HFFc6 (cell line): ENCODE results near the gene HAUS5. TPM values are rescaled to one million over a fixed set of nuclear protein-coding genes. Genes with fewer than 3 reads are reported as not detected.

ENCODE experiments used
- DNase-seq: peaks from one replicate; pipeline ENCODE4 v3.0.0-alpha.2; 2018
- H3K27ac Mint-ChIP-seq: 2 replicates; pipeline ENCODE4 v1.8.0; 2020; ENCODE audit warnings: mild to moderate bottlenecking, mixed read lengths
- H3K27me3 Mint-ChIP-seq: 2 replicates; pipeline ENCODE4 v1.8.0; 2021; ENCODE audit warnings: mild to moderate bottlenecking, moderate library complexity, mixed read lengths; ENCODE audit not compliant: insufficient read depth
- H3K36me3 Mint-ChIP-seq: 2 replicates; pipeline ENCODE4 v1.8.0; 2021; ENCODE audit warnings: low read depth, mixed read lengths
- H3K4me1 Mint-ChIP-seq: 2 replicates; pipeline ENCODE4 v1.8.0; 2020; ENCODE audit warnings: low read depth, mixed read lengths
- H3K4me3 Mint-ChIP-seq: 2 replicates; pipeline ENCODE4 v1.8.0; 2020; ENCODE audit warnings: mild to moderate bottlenecking, moderate library complexity, mixed read lengths
- H3K9me3 Mint-ChIP-seq: 2 replicates; pipeline ENCODE4 v1.8.0; 2020; ENCODE audit warnings: mild to moderate bottlenecking, mixed read lengths
- CTCF ChIP-seq: fragments of 200-600 bp; sonication (generic); IDR thresholded peaks from 2 replicates; pipeline ENCODE4 v1.5.0; 2021; ENCODE audit warnings: antibody characterized with exemption, mild to moderate bottlenecking
- total RNA-seq, 6 experiments: library from RNA; stranded (reverse); fragmentation: NEBNext Ultra II Directional; extraction: Animal tissue kit (Norgen Biotek cat#: 25700); gene quantifications; 2 replicates in 1 of 6; 3 replicates in 5 of 6; pipeline ENCODE4 v1.2.3, GENCODE V29; 2021

Gene HAUS5
- total RNA-seq, 6 experiments from 2014 or later: 6.6 to 13.9 (median 12.2) TPM

GRCh38 chr19:35671818-35672217 is 59.3 kb downstream of the HAUS5 start:
- DNase-seq: no peak
- TF ChIP-seq CTCF: no peak
- no peak overlapping the region for H3K27ac Mint-ChIP-seq
- no peaks in the 10 kb centered on the region for H3K36me3 Mint-ChIP-seq
- H3K4me1 Mint-ChIP-seq: peaks cover 8% of the 10 kb centered on the region
- H3K27me3 Mint-ChIP-seq: peaks cover 16% of the 10 kb centered on the region
- no peak overlapping the region for H3K4me3 Mint-ChIP-seq
- H3K9me3 Mint-ChIP-seq: no peaks in the 10 kb centered on the region

GRCh38 chr19:35673121-35673804 is 60.7 kb downstream of the HAUS5 start:
- peaks cover 26% of the 10 kb centered on the region for H3K27me3 Mint-ChIP-seq
- no peak for TF ChIP-seq CTCF
- no peaks in the 10 kb centered on the region for H3K36me3 Mint-ChIP-seq
- H3K4me3 Mint-ChIP-seq: peak overlapping the region; percentile 85
- H3K27ac Mint-ChIP-seq: peak overlapping the region; percentile 72
- peak; percentile 75 for DNase-seq
- H3K9me3 Mint-ChIP-seq: no peaks in the 10 kb centered on the region
- H3K4me1 Mint-ChIP-seq: peaks cover 8% of the 10 kb centered on the region

Other genes starting within 250 kb of the HAUS5 start
- gene GPR42, start 241.7 kb upstream of the HAUS5 start, total RNA-seq: not detected
- gene FFAR2, start 164.5 kb upstream of the HAUS5 start, total RNA-seq: not detected
- gene KRTDAP, start 122.3 kb upstream of the HAUS5 start, total RNA-seq: not detected
- gene DMKN, start 99.1 kb upstream of the HAUS5 start, total RNA-seq: under 1 TPM in 3 of 6 experiments, not detected in 3; 0.27 to 0.75 (median 0.73) TPM
- 1 to 10 TPM; 1.6 to 3.3 (median 2.0) TPM for gene SBSN, start 84.4 kb upstream of the HAUS5 start, total RNA-seq
- gene GAPDHS, start 79.3 kb upstream of the HAUS5 start, total RNA-seq: not detected
- 100 to 1,000 TPM; 104 to 130 (median 115) TPM for gene TMEM147, start 67.1 kb upstream of the HAUS5 start, total RNA-seq
- not detected for gene ATP4A, start 49.1 kb upstream of the HAUS5 start, total RNA-seq
- gene PMIS2, start 26.6 kb upstream of the HAUS5 start, total RNA-seq: not detected
- gene RBM42, start 16.3 kb downstream of the HAUS5 start, total RNA-seq: 100 to 1,000 TPM; 110 to 129 (median 120) TPM
- 1 to 10 TPM in 5 of 6 experiments, under 1 TPM in 1; 0.71 to 2.2 (median 1.4) TPM for gene ETV2, start 29.0 kb downstream of the HAUS5 start, total RNA-seq
- gene COX6B1, start 35.6 kb downstream of the HAUS5 start, total RNA-seq: 100 to 1,000 TPM; 375 to 463 (median 413) TPM
- gene UPK1A, start 53.8 kb downstream of the HAUS5 start, total RNA-seq: under 1 TPM in 1 of 6 experiments, not detected in 5; 0.18 TPM
- gene ZBTB32, start 91.8 kb downstream of the HAUS5 start, total RNA-seq: not detected
- gene KMT2B, start 105.3 kb downstream of the HAUS5 start, total RNA-seq: 10 to 100 TPM; 20.1 to 24.4 (median 21.7) TPM
- gene IGFLR1, start 129.7 kb downstream of the HAUS5 start, total RNA-seq: 1 to 10 TPM in 4 of 6 experiments, under 1 TPM in 2; 0.76 to 2.8 (median 1.4) TPM
- gene U2AF1L4, start 132.7 kb downstream of the HAUS5 start, total RNA-seq: 10 to 100 TPM; 18.0 to 20.8 (median 18.7) TPM
- gene PSENEN, start 132.9 kb downstream of the HAUS5 start, total RNA-seq: 10 to 100 TPM; 68.2 to 86.6 (median 74.9) TPM
- gene LIN37, start 135.8 kb downstream of the HAUS5 start, total RNA-seq: 1 to 10 TPM; 6.0 to 9.9 (median 8.7) TPM
- gene HSPB6, start 144.3 kb downstream of the HAUS5 start, total RNA-seq: 100 to 1,000 TPM in 1 of 6 experiments, 10 to 100 TPM in 5; 37.0 to 122 (median 43.9) TPM
- gene PROSER3, start 145.4 kb downstream of the HAUS5 start, total RNA-seq: 10 to 100 TPM; 26.4 to 30.0 (median 29.0) TPM
- gene ARHGAP33, start 162.8 kb downstream of the HAUS5 start, total RNA-seq: 10 to 100 TPM in 1 of 6 experiments, 1 to 10 TPM in 5; 5.4 to 11.0 (median 8.8) TPM
- gene PRODH2, start 200.1 kb downstream of the HAUS5 start, total RNA-seq: not detected
- not detected for gene NPHS1, start 239.8 kb downstream of the HAUS5 start, total RNA-seq
- gene KIRREL2, start 244.2 kb downstream of the HAUS5 start, total RNA-seq: under 1 TPM in 1 of 6 experiments, not detected in 5; 0.07 TPM